HK-2 (cell line): Measurements from ENCODE around the gene FH.
A peak's percentile ranks its signal among the peaks of the same experiment; 100 is the strongest.

Experiments used
- DNase-seq: peaks from one replicate; pipeline ENCODE4 v3.0.0-alpha.2; 2018; ENCODE audit not compliant: unreplicated experiment

Gene FH

DNA sequence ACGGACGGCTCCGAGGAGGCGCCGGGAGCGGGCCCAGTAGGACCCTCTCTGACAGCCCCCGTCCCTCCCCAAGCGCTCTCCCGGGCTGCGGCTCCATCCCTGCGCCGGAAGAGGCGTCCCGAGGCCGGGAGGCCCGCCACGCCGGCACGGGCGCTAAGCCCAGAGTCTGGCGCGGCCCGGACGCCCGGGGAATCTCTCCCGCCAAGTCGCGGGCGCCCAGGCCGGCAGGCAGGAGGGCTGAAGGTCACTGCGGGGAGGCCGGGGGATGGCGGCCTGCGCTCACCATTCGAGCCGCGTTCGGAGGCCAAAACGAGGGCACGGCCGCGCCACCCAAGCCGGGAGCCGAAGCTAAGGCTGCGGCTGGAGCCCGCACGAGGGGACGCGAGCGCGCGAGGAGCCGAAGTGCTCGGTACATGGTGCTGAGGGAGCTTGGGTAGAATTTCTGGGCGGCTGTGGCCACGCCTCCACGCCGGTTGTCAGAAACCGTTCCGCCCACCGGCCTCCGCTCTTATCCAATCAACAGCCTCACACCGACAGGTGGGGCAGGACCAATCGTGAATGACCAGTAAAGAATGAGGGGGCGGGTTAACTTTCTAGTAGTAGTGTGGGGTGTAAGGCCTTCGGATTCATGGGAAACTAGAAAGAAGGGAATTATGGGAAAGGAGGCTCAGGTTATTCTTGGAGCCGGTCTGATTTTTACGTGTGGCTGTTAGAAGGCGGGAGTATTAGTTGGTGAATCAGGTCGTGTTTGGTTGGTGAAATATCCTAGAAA is at the start of gene FH:
Gene FH (minus strand): TSS at position 448 of the 772 bp plus-strand sequence. CDS start 33 bp downstream, at position 415.
- DNase-seq, result peak; percentile 96

DNA sequence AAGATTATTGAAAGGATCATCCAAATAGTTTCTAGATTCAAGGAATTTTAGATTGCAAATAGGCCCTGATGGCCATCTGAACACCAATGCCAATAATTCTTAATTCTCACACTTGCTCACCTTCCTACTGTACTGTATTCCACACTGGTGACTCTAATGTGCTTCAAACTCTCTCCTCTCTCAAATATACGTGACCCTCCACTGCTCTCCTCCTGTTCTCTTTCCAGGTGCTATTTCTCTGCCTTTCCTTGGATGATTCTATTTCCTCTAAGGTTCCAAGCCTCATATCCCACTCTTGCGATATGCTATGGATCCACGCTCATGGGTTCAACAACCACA is 41.3 kb upstream of the FH start:
- DNase-seq, result no peak

DNA sequence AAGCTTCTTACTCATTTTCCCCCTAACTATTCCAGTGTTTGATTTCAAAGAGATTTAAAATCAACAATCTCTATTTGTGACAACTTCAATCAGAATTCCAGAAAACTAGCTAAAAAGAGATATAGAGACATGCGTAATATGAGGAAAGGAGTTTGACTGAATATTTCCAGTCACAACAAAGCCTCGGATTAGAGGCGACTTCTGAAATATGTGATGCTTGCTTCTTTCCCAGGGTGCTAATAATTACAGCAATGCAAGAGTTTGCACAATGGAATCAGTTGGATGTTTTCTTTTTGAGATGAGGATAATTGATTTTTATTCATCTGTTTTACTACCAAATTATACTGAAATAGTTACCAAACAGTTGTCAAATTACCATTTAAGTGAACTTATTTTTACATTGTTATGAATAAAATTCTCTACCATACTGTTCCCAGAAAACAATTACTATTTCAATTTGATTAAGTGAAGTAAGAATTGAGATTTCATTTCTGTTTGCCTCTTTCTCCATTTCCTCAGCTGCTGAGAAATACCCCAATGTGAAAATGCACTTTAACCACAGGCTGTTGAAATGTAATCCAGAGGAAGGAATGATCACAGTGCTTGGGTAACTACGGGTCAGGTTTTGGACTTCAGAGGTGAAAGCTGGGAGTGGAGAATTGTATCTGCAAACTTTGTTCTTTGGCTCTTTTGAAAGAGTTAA is 40.7 kb upstream of the FH start:
- no peak for DNase-seq

DNA sequence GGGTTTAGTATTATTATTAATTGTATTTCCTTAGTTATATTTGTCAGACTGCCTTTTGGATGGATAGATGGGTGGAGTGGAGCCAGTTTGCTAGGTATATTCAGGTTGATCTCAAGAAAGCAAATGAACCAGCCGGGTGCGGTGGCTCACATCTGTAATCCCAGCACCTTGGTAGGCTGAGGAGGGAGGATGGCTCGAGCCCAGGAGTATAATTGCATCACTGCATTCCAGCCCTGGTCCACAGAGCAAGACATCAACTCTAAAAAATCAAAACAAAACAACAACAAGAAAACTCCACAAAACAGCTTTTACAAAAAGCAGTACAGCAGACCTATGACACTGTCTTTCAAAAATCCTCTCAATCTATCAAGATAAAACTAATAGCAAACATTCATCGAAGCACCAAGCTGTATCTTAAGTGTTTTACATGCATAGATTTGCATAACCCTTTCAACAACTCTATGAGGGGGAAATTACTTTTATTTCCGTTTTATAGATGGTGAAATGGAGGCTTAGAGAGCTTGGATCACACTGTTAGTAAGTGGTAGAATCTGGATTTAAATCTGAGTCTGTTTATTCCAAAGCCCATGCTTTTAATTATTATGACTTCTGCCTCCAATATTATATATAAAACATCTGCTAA is 38.1 kb upstream of the FH start:
- no peak for DNase-seq

DNA sequence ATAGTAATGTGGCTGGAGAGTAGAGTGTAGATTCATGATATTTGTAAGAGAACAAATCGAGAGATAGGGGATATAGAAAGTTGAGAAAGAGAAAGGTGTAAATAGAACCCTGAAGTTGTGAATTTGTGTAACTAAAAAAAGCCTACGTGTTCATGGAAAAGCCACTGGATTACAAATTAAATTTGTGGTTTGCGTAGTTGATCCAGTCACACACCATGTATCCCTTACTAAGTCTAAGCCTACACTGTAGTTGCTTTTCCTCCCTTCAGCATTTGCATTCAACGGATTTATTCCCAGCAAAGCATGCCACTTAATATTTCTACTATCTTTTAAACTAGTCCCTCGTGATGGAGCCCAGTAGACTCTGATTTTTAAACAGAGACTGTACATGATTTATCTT is 37.5 kb upstream of the FH start:
- DNase-seq, result no peak

DNA sequence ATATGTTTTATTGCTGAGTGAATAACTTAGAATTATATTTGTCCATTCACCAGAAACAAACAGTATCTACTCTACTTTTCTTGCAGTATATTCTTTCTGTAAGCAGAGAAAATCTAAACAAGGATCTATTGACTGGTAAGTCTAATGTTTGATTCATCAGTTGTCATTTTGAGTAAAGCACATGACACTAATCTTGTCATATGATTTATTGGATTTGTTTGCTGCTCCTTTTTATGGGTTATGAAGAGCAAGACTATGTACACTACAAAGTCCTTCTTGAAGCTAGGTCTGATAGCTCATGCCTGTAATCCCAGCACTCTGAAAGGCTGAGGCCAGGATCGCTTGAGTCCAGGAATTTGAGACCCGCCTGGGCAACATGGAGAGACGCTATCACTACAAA is 36.0 kb upstream of the FH start:
- DNase-seq, result no peak

DNA sequence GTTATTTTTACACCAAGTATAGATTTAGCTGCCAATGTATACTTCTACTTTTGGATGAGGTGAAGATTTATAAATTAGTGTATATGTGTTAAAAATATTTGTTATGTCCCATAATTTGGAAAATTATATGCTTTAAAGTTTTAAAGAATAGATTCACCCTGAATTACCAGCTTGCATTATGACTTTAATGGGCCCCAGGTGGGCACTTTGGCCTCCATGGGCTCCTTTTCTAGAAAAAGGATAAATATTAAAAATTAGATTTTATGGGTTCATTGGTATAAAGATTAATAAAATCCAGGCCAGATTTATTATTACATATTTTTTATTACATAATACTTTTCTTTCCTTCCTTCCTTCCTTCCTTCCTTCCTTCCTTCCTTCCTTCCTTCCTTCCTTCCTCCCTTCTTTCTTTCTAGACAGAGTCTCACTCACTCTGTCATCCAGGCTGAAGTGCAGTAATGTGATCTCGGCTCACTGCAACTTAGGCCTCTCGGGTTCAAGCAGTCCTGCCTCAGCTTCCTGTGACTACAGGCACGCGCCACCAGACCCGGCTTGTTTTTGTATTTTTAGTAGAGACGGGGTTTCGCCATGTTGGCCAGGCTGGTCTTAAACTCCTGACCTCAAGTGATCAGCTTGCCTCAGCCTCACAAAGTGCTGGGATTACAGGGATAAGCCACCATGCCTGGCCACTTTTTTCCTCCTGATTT is 34.5 kb upstream of the FH start:
- DNase-seq, result no peak

DNA sequence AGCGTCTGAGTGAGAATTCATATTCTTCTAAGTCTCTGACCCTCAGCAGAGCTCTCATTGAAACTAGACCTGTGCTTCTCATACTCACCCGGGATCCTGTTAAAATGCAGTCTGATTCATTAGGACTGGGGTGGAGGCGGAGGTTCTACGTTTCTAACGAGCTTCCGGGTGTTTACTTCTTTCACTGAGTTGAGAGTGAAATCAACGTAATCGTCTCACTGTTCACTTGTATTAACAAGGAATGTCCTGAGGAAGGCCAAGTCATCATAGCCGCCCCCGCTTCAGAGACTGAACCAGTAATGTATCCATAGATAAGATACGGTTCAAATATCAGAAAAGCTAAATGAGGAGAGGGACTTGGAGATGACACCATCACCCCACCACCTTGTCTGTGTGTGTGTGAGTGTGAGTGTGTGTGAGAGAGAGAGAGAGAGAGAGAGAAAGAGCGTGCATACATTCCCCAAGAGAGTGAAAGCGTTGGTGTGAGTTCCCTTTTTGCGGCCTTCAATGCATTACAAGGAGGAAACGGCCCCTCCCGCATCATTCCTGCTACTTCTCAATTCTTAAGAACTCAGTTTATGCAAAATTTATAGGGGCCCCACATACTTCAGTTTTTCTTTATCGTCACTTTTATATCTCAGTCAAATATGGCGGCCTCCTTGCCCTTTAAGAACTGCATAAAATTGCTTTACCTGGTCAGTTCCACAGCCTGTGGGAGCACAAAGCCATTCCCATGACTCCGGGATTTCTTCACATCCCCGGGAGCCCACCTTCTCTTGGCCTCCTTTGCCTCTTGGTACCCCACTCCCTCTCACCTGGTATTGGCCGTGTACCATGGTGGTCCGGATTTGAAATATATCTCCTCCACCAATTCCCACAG is 32.4 kb upstream of the FH start:
- DNase-seq, result no peak

DNA sequence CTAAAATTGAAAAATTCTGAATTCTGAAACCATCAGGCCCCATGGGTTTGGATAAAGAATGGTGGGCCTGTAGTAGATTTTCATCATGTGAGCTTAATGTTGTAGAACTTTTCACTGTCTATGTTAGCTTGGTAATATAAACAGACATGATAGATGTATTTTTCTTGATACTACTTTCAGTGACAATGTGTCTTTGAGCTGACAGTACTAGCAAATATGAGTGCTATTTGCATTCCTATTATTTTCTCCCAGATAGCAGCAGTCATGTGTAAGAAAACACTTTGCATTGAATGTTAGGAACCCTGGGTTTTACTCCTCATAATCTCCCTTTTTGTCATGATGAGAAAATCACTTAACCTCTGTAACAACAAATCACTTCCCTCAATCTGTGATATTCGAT is 30.8 kb upstream of the FH start:
- no peak for DNase-seq

DNA sequence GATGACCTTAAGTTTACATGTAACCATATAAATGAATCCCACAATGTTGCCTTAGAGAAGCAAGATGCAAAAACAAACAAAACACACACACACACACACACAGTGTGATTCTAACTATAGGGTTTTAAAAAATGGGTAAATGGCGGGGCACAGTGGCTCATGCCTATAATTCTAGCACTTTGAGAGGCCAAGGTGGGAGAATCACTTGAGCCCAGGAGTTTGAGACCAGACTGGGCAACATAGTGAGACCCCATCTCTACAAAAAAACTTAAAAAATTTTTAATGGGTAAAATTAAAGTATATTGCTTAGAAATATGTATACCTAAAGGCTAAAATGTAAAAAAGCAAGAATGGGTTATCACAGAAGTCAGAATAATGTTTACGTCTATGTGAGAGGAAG is 28.5 kb upstream of the FH start:
- DNase-seq, result no peak

DNA sequence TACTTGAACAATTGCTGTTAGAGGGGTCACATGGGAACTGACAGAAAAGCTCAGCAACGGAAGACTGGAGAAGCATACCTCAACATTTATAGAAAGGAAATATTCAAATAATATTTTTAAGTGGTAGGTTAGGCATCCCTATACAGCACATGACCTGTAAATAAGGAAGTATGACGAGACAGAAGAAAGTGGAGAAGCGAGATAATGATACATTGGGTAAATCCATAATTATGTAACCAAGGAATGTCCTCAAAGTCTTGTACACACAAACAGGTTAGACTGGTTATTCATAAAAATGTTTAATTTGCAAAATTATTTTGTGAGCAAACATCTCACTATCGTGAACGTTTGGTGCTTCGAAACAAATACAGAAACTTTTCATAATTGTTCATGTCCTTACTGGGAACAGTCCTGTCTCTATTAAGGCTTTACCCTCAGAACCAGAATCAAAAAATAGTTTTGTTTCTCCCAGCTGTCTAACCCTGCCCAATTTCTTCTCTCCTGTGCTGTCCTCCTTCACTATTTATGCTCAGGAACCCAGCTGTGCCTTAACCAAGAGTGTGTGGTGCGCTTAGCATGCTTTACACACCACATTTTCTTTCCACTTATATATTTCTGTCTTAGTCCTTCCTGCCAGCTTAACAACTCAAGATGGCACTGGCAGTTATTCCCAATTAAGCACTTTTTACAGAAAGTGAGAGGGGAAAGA is 22.8 kb upstream of the FH start:
- no peak for DNase-seq

DNA sequence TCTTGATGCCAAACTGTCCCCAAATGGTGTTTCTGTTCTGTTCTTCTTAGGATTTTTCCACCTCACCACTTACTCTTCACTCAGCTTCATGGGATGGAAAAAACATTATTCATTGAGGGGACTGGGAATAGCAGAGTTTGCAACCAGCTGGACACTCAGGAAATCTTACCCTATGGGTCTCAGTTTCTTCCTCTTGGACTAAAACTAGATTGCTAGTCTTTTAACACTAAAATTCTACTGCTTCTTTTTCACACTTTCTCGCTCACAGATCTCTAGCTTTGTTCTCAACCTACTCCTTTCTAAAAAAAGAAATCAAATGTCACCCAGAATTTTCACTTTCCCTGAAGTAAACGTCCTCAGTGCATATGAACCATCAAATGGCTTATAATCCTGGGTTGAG is 17.4 kb upstream of the FH start:
- DNase-seq, result no peak

DNA sequence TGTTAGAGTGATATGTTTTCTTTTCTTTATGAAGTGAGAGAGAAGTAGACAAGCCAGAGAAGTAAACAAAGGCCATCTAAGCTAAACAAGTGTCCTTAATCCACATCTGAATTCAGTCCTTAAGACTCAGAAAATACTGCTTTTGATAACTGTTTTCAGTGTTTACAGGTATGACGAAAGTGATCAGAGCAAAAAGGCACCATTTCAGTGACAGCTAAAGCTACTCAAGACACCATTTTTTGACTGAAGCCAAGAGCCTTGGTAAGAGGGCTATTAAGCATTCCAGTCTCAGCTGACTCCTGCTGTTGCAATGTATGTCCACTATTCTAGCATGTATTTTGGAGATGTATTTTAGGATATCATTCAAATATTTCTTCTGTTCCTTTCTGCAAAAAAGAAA is 16.7 kb upstream of the FH start:
- no peak for DNase-seq

DNA sequence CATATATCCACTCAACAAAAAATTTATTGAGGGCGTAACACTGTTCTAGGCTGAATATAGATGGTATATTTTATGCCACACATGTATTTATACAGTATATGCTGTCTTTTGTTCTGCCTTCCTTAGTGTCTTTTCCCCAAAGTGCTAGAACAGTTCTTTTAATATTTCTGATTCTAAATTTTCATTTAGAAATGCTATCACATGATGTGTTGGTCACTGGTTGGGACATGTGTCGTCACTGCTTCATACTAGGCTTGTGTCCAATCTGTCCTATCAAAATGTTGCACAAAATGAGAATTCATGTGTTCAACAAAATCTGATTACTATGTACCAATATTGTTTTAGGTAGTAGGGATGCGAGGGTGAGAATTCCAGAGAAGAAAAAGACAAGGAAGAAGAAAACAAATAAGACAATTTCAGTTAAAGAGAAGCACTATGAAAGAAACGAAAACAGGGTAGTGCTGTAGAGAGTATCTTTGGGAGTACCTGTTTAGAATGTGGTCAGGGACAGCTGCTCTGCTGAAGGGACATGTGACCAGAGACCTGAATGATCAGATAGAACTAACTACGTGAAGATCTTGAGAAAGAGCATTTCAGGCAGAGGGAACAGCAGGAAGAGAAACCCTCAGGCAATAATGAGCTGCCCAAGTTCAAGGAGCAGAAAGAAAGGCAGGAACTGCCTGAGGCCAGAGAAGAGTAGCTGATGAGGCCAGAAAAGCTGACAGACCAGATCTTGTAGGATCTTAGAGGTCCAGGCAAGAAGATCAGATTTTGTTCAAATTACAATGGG is 14.0 kb upstream of the FH start:
- no peak for DNase-seq

DNA sequence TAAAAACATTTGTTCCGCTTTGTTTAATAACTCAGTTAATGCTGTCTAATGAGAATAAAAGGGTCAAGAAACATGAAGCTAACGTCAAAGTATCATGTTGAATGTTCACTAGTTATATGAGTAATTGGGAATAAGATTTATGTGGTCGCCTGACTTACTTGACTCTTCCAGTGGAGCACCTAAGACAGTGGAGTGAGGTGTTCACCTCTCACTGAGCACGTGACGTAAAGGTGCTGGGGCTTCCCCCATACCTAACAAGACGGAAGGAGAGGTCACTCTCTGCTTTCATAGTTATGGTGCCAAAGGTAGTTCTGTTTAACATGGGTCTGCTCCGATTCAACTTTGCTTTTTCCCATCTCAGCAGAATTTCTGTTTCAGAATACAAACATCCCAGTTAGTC is 13.3 kb upstream of the FH start:
- no peak for DNase-seq

DNA sequence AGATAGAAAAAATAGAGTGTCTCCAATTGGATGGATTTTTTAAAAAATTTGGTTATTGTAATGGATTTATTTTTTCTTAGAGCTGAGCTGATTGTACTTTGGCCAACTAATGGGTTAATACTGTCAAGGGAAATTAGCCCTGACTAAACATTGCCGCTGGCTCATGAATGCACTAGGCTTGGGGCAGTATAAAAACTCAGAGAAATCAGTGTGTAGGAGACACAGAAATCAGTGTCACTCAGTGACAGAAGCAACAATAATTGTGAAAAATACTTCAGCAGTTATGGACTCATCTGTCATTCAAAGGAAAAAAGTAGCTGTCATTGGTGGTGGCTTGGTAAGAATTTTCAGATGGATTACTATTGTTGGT is 12.6 kb upstream of the FH start, which contains the start of gene KMO:
Gene KMO (plus strand): TSS at position 217 of the 370 bp plus-strand sequence. CDS start 67 bp downstream, at position 284.
- DNase-seq, result no peak

DNA sequence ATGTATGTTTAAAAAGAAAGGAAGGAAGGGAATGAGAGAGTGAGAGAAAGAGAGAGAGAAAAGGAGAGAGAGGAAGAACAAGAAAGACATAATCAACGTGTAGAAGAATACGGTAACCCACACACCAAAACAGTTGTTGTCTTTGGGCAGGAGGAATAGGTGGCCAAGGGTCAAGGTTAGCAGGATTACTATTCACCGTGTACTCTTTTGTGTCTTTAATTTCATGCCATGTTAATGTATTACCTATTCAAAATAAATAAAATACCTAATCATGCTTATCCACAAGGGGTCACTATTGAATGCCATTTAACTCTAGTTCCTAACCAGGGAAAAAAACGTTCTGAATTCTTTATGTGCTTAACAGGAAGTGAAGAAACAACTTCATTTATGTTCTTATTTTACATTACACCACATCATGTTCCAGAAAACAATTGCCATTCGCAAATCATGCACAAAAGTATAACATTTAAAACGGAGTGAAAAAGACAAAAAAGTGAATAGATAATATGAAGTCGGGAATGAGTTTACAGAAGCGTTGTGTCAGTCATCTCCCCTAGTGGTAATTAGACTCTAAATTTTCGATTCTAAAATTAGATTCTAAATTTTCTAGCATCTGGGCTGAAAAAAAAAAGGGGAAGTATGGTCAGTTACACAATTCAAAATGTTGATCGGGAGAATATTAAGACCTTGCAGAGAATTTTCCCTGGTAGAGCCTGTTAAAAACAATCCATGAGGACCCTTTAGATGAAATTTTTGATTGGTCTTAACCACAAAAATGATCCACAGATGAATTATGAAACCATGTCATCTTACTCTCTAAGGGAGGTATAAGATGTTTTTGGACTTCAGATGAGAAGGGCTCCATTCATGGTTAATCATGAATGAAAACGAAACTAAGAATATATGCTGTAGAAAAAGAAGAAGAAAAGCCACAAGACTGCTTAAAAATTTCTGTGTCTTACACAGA is 11.9 kb upstream of the FH start:
- peak; percentile 4 for DNase-seq

DNA sequence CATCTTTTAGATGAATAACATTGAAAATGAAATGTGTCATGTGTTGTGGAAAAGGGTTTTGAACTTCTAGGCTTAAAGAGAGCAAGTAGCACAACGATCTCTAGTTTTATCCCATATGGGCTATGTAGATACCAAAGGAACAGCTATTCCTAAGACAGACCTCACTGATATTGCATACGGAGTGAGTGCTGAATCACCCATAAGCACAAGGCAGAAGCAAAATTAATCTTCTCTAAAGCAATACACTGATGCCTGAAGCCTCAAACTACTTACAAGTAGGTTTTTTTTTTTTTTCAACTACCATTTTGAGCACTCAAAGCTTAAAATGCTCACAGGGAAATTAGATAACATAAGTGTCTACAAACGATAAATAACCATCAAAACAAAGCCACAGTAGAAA is 7.6 kb upstream of the FH start:
- no peak for DNase-seq

DNA sequence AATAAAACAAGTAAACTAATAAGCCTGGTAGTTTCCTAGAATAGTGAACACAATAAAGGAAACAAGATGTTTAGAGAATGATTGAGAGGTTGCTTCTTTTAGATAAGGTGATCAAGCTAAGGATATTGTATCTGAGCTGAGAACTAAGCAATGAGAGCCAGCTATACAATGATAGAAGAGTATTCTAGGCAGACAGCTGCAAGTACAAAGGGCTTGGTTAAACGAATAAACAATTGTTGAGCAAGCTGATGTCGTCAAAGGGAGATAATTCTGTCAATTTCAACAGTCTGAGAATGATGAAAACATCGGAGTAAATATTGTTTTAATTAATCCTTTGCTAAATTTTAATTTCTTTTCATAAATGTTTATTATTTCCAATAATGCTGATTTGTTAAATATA is 5.5 kb upstream of the FH start:
- no peak for DNase-seq
